C1 segment of cervical spinal cord (tissue), 14 donors: ENCODE measurements around the gene MPO.

ENCODE experiments used
- DNase-seq, 14 donors: peaks; one replicate each; lab custom pipeline; 2025; lab: John Stamatoyannopoulos, UW

The MPO gene

GRCh38 chr17:58236394-58236793 is 44.3 kb downstream of the MPO start:
- no peak for DNase-seq

- no peak for DNase-seq
Observed at GRCh38 chr17:58235821-58236220, 44.9 kb downstream of the MPO start.

GRCh38 chr17:58234512-58234911 is 46.2 kb downstream of the MPO start:
- DNase-seq: no peak

- no peak for DNase-seq
Observed at GRCh38 chr17:58233543-58233942, 47.2 kb downstream of the MPO start.

GRCh38 chr17:58232707-58233156 is 48.0 kb downstream of the MPO start:
- DNase-seq: peak in 4 of 14 donors; percentile 24 to 50 (median 38)

GRCh38 chr17:58231641-58232040 is 49.1 kb downstream of the MPO start:
- DNase-seq: no peak

GRCh38 chr17:58229881-58230280 is 50.9 kb downstream of the MPO start:
- no peak for DNase-seq

GRCh38 chr17:58229384-58229783 is 51.4 kb downstream of the MPO start:
- DNase-seq: no peak

GRCh38 chr17:58228679-58229078 is 52.1 kb downstream of the MPO start:
- DNase-seq: no peak

GRCh38 chr17:58227733-58228132 is 53.0 kb downstream of the MPO start:
- DNase-seq: no peak

GRCh38 chr17:58224315-58224714 is 56.4 kb downstream of the MPO start:
- no peak for DNase-seq
